ENCODE results near the gene MCF2L. TPM values are rescaled to one million over a fixed set of nuclear protein-coding genes. Genes with fewer than 3 reads are reported as not detected.

Gene MCF2L
- total and polyA plus RNA-seq, 2 experiments from 2014 or later = 4.8 to 25.6 TPM

GRCh38 chr13:113001241-113002140 lies 32.5 kb downstream of the MCF2L start:
- Histone ChIP-seq H3K4me3 (no peak overlapping the region), H2AFZ (no peak overlapping the region), H3K27ac (ENCODE audit: low read depth) (0 out of 2 replicates have a peak overlapping the region, but pooled peaks have one; percentile 50), H3K4me2 (no peak overlapping the region), H3F3A (replicated peaks; ENCODE audit: low read depth) (no peaks in the 10 kb centered on the region), H3K4me1 (ENCODE audit: insufficient read depth) (no peaks in the 10 kb centered on the region), H3K9me2 (ENCODE audit: insufficient read depth) (no peaks in the 10 kb centered on the region), H4K20me1 (replicated peaks; ENCODE audit: insufficient read depth) (no peaks in the 10 kb centered on the region), H3K36me3 (ENCODE audit: insufficient read depth) (no peaks in the 10 kb centered on the region), H3K79me2 (replicated peaks; ENCODE audit: insufficient read depth) (no peaks in the 10 kb centered on the region), H3K27me3 (ENCODE audit: insufficient read depth) (no peaks in the 10 kb centered on the region)
- TF ChIP-seq EZH2 (IDR thresholded peaks at IDR 0.05; ENCODE audit: low read depth, unreplicated experiment) (no peak), ETS1 (IDR thresholded peaks at IDR 0.05) (no peak), ZNF114 (CRISPR knock-in tag; IDR thresholded peaks at IDR 0.05) (no peak), STAT1 (IDR thresholded peaks at IDR 0.05; ENCODE audit: unreplicated experiment) (no peak), JUNB (IDR thresholded peaks at IDR 0.05; ENCODE audit: unreplicated experiment) (no peak), REST (IDR thresholded peaks at IDR 0.05; ENCODE audit: unreplicated experiment) (no peak), CREB1 (CRISPR knock-in tag; IDR thresholded peaks at IDR 0.05; ENCODE audit: low read depth) (no peak), CTCF (conservative IDR thresholded peaks at IDR 0.05; ENCODE audit: low read depth in 2 of 2) (no peak), EZH2phosphoT487 (IDR thresholded peaks at IDR 0.05; ENCODE audit: unreplicated experiment) (no peak), ZNF462 (CRISPR knock-in tag; IDR thresholded peaks at IDR 0.05) (no peak), POLR2AphosphoS5 (IDR thresholded peaks at IDR 0.05; ENCODE audit: low read depth) (no peak), ZNF331 (CRISPR knock-in tag; IDR thresholded peaks at IDR 0.05; ENCODE audit: low read depth) (no peak), NANOG (IDR thresholded peaks at IDR 0.05; ENCODE audit: borderline replicate concordance) (no peak)
- ATAC-seq = peak; percentile 41
- peaks cover 8% of the 10 kb centered on the region; the same call in 1 of the 3 replicates for H3K4me1 Mint-ChIP-seq
- H3K27ac Mint-ChIP-seq = no peak overlapping the region
- H3K27me3 Mint-ChIP-seq (ENCODE audit: insufficient read depth, low read depth, poor library complexity) = peaks cover 7% of the 10 kb centered on the region
- no peak overlapping the region for H3K4me3 Mint-ChIP-seq
- peaks cover 7% of the 10 kb centered on the region for H3K9me3 Mint-ChIP-seq
- DNase-seq (ENCODE audit: low spot score) = peak; percentile 36
- H3K36me3 Mint-ChIP-seq (ENCODE audit: low read depth) = peaks cover 5% of the 10 kb centered on the region; the same call in 2 of the 3 replicates
